Measurements from ENCODE around the gene PRKRIP1.
"Not testable (repeated sequence)": the region's sequence is repeated elsewhere in the genome, so short reads cannot be mapped to it uniquely, and the experiment has no call there.

DNA sequence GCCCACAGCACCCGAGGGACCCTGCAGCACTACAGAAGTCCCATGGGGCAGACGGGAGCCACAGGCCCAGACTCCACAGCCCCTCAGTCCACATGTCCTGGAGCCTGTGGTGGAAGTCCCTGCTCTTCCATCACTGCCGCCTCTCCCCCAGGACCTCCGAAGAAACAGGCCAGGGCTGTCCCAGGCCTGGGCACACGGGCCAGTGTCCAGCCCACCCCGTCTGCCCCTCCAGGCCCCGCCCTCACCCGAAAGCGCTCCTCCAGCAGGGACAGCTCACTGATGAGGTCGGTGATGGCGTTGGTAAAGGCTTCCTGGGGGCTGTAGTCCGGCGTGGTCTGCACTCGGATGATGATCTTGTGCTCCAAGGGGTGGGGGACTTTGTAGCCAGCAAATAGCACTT, 78.0 kb downstream of the PRKRIP1 start:
- TF ChIP-seq, protein P1, sequence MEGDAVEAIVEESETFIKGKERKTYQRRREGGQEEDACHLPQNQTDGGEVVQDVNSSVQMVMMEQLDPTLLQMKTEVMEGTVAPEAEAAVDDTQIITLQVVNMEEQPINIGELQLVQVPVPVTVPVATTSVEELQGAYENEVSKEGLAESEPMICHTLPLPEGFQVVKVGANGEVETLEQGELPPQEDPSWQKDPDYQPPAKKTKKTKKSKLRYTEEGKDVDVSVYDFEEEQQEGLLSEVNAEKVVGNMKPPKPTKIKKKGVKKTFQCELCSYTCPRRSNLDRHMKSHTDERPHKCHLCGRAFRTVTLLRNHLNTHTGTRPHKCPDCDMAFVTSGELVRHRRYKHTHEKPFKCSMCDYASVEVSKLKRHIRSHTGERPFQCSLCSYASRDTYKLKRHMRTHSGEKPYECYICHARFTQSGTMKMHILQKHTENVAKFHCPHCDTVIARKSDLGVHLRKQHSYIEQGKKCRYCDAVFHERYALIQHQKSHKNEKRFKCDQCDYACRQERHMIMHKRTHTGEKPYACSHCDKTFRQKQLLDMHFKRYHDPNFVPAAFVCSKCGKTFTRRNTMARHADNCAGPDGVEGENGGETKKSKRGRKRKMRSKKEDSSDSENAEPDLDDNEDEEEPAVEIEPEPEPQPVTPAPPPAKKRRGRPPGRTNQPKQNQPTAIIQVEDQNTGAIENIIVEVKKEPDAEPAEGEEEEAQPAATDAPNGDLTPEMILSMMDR (IDR thresholded peaks at IDR 0.05), result not testable (repeated sequence)
- TF ChIP-seq POLR2A (IDR thresholded peaks at IDR 0.05), result not testable (repeated sequence)
